Keratinocyte (primary cell): ENCODE data around the gene USE1. TPM values are rescaled to one million over a fixed set of nuclear protein-coding genes. Genes with fewer than 3 reads are reported as not detected.

Experiments
- DNase-seq: peaks from one replicate; pipeline ENCODE4 v3.0.0-alpha.2; 2011; ENCODE audit warnings: low read depth, missing footprints, low spot score
- FAIRE-seq: peaks from 2 replicates; lab custom pipeline; 2011; peaks lifted over from hg19 to GRCh38; lab: Jason Lieb, UNC
- H2AFZ ChIP-seq: 2 replicates; pipeline ENCODE4 v1.6.0; 2012; ENCODE audit warnings: low read length, control low read depth, inconsistent platforms; ENCODE audit not compliant: control insufficient read depth
- H3K27ac ChIP-seq: 2 replicates; pipeline ENCODE4 v1.5.1; 2011; ENCODE audit warnings: low read length; ENCODE audit not compliant: control insufficient read depth, insufficient read depth
- H3K27me3 ChIP-seq: 3 replicates; pipeline ENCODE4 v1.6.0; 2011; ENCODE audit warnings: low read length; ENCODE audit not compliant: control insufficient read depth, insufficient read depth; ENCODE audit errors: extremely low read depth
- H3K36me3 ChIP-seq, 2 experiments: 2 replicates in 1 of 2; 3 replicates in 1 of 2; pipeline ENCODE4 v1.5.1; 2011; ENCODE audit warnings: low read length in 2 of 2, mild to moderate bottlenecking in 1 of 2; ENCODE audit not compliant: control insufficient read depth in 2 of 2, insufficient read depth in 2 of 2; ENCODE audit errors: extremely low read depth in 1 of 2
- H3K4me1 ChIP-seq: 3 replicates; pipeline ENCODE4 v1.5.1; 2011; ENCODE audit warnings: low read length; ENCODE audit not compliant: control insufficient read depth, insufficient read depth; ENCODE audit errors: extremely low read depth
- H3K4me2 ChIP-seq: 3 replicates; pipeline ENCODE4 v1.6.0; 2011; ENCODE audit warnings: low read depth, low read length; ENCODE audit not compliant: control insufficient read depth, insufficient read depth; ENCODE audit errors: extremely low read depth
- H3K4me3 ChIP-seq, 3 experiments: fragments of 200-600 bp in 1 of 3; sonication (generic) in 1 of 3; 2 replicates in 2 of 3; 3 replicates in 1 of 3; pipeline ENCODE4 v1.5.1; 2011 to 2016; ENCODE audit warnings: low read length in 3 of 3, mild to moderate bottlenecking in 3 of 3, control low read depth in 2 of 3, inconsistent platforms in 1 of 3, low read depth in 1 of 3, mixed read lengths in 1 of 3, mixed run types in 1 of 3, moderate library complexity in 1 of 3; ENCODE audit not compliant: control insufficient read depth in 2 of 3, insufficient read depth in 2 of 3; ENCODE audit errors: extremely low read depth in 1 of 3
- H3K79me2 ChIP-seq: 2 replicates; pipeline ENCODE4 v1.6.0; 2012; ENCODE audit warnings: low read length; ENCODE audit not compliant: control insufficient read depth, insufficient read depth
- H3K9ac ChIP-seq: 3 replicates; pipeline ENCODE4 v1.6.0; 2011; ENCODE audit warnings: low read length; ENCODE audit not compliant: control insufficient read depth, insufficient read depth; ENCODE audit errors: extremely low read depth
- H3K9me1 ChIP-seq: 3 replicates; pipeline ENCODE4 v1.6.0; 2011; ENCODE audit warnings: low read length; ENCODE audit not compliant: control insufficient read depth, insufficient read depth; ENCODE audit errors: extremely low read depth
- H3K9me3 ChIP-seq: 2 replicates; pipeline ENCODE4 v1.5.1; 2012; ENCODE audit warnings: low read depth, low read length; ENCODE audit not compliant: control insufficient read depth
- H4K20me1 ChIP-seq: 3 replicates; pipeline ENCODE4 v1.6.0; 2011; ENCODE audit warnings: low read length; ENCODE audit not compliant: control insufficient read depth, insufficient read depth; ENCODE audit errors: extremely low read depth
- CTCF ChIP-seq, 3 experiments: IDR thresholded peaks in 1 of 3; conservative IDR thresholded peaks in 1 of 3; optimal IDR thresholded peaks in 1 of 3; 2 replicates in 2 of 3; 3 replicates in 1 of 3; pipeline versions ENCODE3 to v1.5.1; 2011; ENCODE audit warnings: low read length in 3 of 3, mild to moderate bottlenecking in 3 of 3, moderate library complexity in 2 of 3, control low read depth in 1 of 3, inconsistent platforms in 1 of 3; ENCODE audit not compliant: insufficient read depth in 2 of 3; ENCODE audit errors: extremely low read depth in 1 of 3
- EZH2 ChIP-seq: IDR thresholded peaks from one replicate; pipeline ENCODE4 v1.6.1; 2012; ENCODE audit warnings: inconsistent platforms, mild to moderate bottlenecking, low read length, moderate library complexity
- dilution Hi-C: fragments of 300-500 bp; cut with MboI; formaldehyde crosslinking; loops from one replicate; pipeline ENCODE4 v1.7.0; 2020; ENCODE audit warnings: low sequenced_read_pairs; ENCODE audit not compliant: extremely low pct_ligation_motif_present
- polyA plus RNA-seq, 5 experiments: library from polyadenylated mRNA; depleted of rRNA in 3 of 5; stranded (reverse) in 3 of 5; stranded (forward) in 1 of 5; unstranded in 1 of 5; fragments of >200 nt; gene quantifications; 1 replicate in 1 of 5; 2 replicates in 3 of 5; 3 replicates in 1 of 5; pipeline versions ENCODE4 v1.2.1 to v1.2.3, GENCODE V29; 2011 to 2012; ENCODE audit warnings: missing spikeins in 2 of 5, low read depth in 1 of 5, low replicate concordance in 1 of 5

The USE1 gene
- polyA plus RNA-seq, 1 donor (not counting 4 experiments of a cell fraction or from before 2014, with no cell fraction given): 18.0 TPM

- H3K9me1 ChIP-seq: no peaks in the 10 kb centered on the region
- TF ChIP-seq CTCF (optimal IDR thresholded peaks at IDR 0.05 in 1 of 3, IDR thresholded peaks at IDR 0.05 in 1 of 3, conservative IDR thresholded peaks at IDR 0.05 in 1 of 3; ENCODE audit: extremely low read depth in 1 of 3, insufficient read depth in 2 of 3, low read length in 3 of 3): no peak
- TF ChIP-seq EZH2: no peak
- dilution Hi-C loops: no loop called here
- no peaks in the 10 kb centered on the region for H4K20me1 ChIP-seq
- H3K9me3 ChIP-seq: peaks cover 5% of the 10 kb centered on the region
- H3K27ac ChIP-seq: no peak overlapping the region
- DNase-seq (no peak), FAIRE-seq (no peak)
- no peaks in the 10 kb centered on the region for H3K27me3 ChIP-seq
- H3K4me1 ChIP-seq: no peaks in the 10 kb centered on the region
- no peaks in the 10 kb centered on the region for H3K36me3 ChIP-seq
- H3K9ac ChIP-seq: no peak overlapping the region
- H3K4me3 ChIP-seq: no peak overlapping the region
- H2AFZ ChIP-seq: no peak overlapping the region
- H3K4me2 ChIP-seq: no peak overlapping the region
- H3K79me2 ChIP-seq: peaks cover under 1% of the 10 kb centered on the region
These were observed 47.4 kb downstream of the USE1 start for GRCh38 chr19:17262557-17262956.

GRCh38 chr19:17263712-17264640, 48.8 kb downstream of the USE1 start:
- Histone ChIP-seq H3K4me1 (peaks cover 8% of the 10 kb centered on the region), H3K4me3 (no peak overlapping the region), H3K27me3 (no peaks in the 10 kb centered on the region), H2AFZ (no peak overlapping the region), H3K9me3 (peaks cover 5% of the 10 kb centered on the region), H4K20me1 (no peaks in the 10 kb centered on the region), H3K9ac (no peak overlapping the region), H3K36me3 (peaks cover 0 to 2% of the 10 kb centered on the region in 2 experiments), H3K9me1 (no peaks in the 10 kb centered on the region), H3K4me2 (no peak overlapping the region), H3K79me2 (peaks cover 10% of the 10 kb centered on the region), H3K27ac (no peak overlapping the region)
- DNase-seq (no peak), FAIRE-seq (no peak)
- dilution Hi-C loops: no loop called here
- TF ChIP-seq EZH2 (no peak), CTCF (optimal IDR thresholded peaks at IDR 0.05 in 1 of 3, IDR thresholded peaks at IDR 0.05 in 1 of 3, conservative IDR thresholded peaks at IDR 0.05 in 1 of 3; ENCODE audit: extremely low read depth in 1 of 3, insufficient read depth in 2 of 3, low read length in 3 of 3) (no peak)
